Fibroblast of mammary gland (primary cell): Measurements from ENCODE around the gene TPM2.

ENCODE experiments used
- DNase-seq: peaks from one replicate; pipeline ENCODE4 v3.0.0-alpha.2; 2010; ENCODE audit warnings: low read depth
- H3K4me3 ChIP-seq: 2 replicates; pipeline ENCODE4 v1.5.1; 2011; ENCODE audit warnings: low read depth, mild to moderate bottlenecking, low read length, moderate library complexity; ENCODE audit not compliant: control insufficient read depth
- TF ChIP-seq, protein P1 (sequence below): conservative IDR thresholded peaks from 2 replicates; pipeline ENCODE4 v1.5.1; 2011; ENCODE audit warnings: low read depth, low read length, inconsistent platforms; ENCODE audit not compliant: control insufficient read depth, insufficient read depth

Gene TPM2

DNA sequence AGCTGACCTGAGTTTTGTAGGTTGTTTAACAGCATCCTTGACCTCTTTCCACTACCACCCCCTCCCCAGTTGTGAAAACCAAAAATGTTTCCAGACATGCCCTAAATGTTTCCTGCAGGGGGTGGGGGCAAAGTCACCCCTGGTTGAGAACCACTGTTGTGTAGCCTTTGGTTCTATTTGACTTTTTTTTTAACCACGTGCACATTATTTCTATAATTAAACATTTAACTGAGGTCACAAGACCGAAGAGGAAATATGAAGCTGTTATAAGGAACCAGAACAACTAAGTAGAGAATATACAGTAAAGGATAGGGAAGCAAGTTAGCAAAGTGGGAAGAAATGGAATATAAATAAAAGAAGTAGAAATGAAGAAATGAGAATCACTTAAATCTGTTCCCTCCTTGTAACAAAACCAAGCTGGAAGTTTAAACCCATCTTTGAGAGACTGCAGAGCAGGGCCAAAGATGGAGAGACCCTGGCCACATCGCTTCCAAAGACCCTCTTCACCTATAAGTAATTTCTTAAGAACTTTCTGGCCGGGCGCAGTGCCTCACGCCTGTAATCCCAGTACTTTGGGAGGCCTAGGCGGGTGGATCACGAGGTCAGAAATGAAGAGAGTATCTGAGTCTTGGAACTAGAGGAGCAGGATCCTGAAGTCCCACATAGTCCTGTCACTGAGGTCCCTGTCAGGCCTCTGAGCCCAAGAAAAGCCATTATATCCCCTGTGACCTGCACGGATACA is 53.4 kb downstream of the TPM2 start:
- no peak for DNase-seq
- no peak overlapping the region for H3K4me3 ChIP-seq

DNA sequence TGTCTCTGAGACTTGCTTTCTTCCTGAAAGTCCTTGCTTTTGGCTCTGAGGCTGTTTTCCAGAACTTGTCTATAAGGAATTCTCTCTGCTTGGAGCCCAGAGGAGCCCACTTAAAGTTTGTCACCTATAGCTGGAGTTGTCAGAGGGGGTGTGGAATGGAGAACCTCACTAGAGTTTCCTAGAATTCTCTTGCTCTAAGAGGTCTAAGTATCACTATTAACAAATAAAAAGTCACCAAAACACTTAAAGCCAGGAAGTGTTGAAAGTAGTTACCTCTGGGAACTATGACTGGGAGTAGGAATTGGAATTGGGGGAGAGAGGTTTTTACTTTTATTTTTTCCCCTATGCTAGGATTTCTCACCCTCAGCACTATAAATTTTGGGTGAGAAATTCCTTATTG is 54.0 kb downstream of the TPM2 start:
- no peak overlapping the region for H3K4me3 ChIP-seq
- no peak for DNase-seq
- TF ChIP-seq, protein P1, sequence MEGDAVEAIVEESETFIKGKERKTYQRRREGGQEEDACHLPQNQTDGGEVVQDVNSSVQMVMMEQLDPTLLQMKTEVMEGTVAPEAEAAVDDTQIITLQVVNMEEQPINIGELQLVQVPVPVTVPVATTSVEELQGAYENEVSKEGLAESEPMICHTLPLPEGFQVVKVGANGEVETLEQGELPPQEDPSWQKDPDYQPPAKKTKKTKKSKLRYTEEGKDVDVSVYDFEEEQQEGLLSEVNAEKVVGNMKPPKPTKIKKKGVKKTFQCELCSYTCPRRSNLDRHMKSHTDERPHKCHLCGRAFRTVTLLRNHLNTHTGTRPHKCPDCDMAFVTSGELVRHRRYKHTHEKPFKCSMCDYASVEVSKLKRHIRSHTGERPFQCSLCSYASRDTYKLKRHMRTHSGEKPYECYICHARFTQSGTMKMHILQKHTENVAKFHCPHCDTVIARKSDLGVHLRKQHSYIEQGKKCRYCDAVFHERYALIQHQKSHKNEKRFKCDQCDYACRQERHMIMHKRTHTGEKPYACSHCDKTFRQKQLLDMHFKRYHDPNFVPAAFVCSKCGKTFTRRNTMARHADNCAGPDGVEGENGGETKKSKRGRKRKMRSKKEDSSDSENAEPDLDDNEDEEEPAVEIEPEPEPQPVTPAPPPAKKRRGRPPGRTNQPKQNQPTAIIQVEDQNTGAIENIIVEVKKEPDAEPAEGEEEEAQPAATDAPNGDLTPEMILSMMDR: no peak

More for the DNA sequence above, 53.4 kb downstream of the TPM2 start:
- TF ChIP-seq, protein P1: no peak
